Natural killer cell treated with Interleukin-12 subunit alpha and Interleukin-12 subunit beta and Interleukin-15 and Interleukin-18, amount 100 ng/mL, for 72 hours (primary cell): Measurements from ENCODE around the gene SPAG9. TPM values are rescaled to one million over a fixed set of nuclear protein-coding genes. Genes with fewer than 3 reads are reported as not detected.

Source experiments
- ATAC-seq, 2 donors: fragments of 150-1000 bp; cut with Tn5 transposase in 1 of 2; sonication (Bioruptor Pico), chemical (Tn5 transposase) in 1 of 2; 2 replicates each; pipeline ENCODE4 v1.10.0; 2021
- DNase-seq: peaks from one replicate; pipeline ENCODE4 v3.0.0; 2022; ENCODE audit warnings: low spot score
- H3K27ac Mint-ChIP-seq, 2 donors: 1 replicate in 1 of 2; 2 replicates in 1 of 2; pipeline ENCODE4 v1.8.0; 2022; ENCODE audit warnings: mixed read lengths in 2 of 2, mild to moderate bottlenecking in 1 of 2, moderate library complexity in 1 of 2
- H3K27me3 Mint-ChIP-seq, 2 donors: 1 replicate in 1 of 2; 2 replicates in 1 of 2; pipeline ENCODE4 v1.8.0; 2022; ENCODE audit warnings: mixed read lengths in 2 of 2
- H3K36me3 Mint-ChIP-seq: one replicate; pipeline ENCODE4 v1.8.0; 2022; ENCODE audit warnings: mixed read lengths
- H3K4me1 Mint-ChIP-seq, 2 donors: 1 replicate in 1 of 2; 2 replicates in 1 of 2; pipeline ENCODE4 v1.8.0; 2022; ENCODE audit warnings: low read depth in 2 of 2, mixed read lengths in 2 of 2, mild to moderate bottlenecking in 1 of 2
- H3K4me3 Mint-ChIP-seq: one replicate; pipeline ENCODE4 v1.8.0; 2022; ENCODE audit warnings: mixed read lengths
- H3K9me3 Mint-ChIP-seq: 2 replicates; pipeline ENCODE4 v1.8.0; 2022; ENCODE audit warnings: mixed read lengths
- total RNA-seq, 2 donors: library from RNA; stranded (reverse); gene quantifications; one replicate each; pipeline ENCODE4 v1.2.3, GENCODE V29; 2022

SPAG9 gene
- total RNA-seq, 2 donors from 2014 or later = 49.2 to 87.5 TPM

DNA sequence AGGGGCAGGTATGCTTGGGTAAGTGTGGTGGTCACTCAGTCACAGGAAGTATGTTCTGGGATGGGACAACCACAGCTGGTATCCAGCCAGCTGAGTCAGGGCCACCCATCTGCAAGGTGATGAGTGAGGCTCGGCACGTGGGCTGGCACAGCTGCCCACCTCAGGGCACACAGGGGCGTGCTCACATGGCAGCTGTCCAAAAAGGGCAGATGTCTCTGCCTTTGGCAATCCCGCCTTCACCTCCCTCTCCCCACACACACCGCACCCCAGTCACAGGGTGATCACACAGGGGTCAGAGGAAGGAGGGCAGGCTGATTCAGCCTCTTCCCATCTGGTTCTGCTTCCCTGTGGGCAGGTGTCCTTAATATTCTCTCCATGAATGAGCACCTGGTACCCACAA is 168.7 kb downstream of the SPAG9 start:
- H3K36me3 Mint-ChIP-seq = no peaks in the 10 kb centered on the region
- ATAC-seq = no peak
- H3K9me3 Mint-ChIP-seq = no peaks in the 10 kb centered on the region
- H3K4me1 Mint-ChIP-seq = peaks cover 9 to 16% of the 10 kb centered on the region in 2 donors
- H3K27me3 Mint-ChIP-seq = peaks cover 0 to 8% of the 10 kb centered on the region in 2 donors
- H3K27ac Mint-ChIP-seq = no peak overlapping the region
- no peak for DNase-seq
- H3K4me3 Mint-ChIP-seq = no peak overlapping the region

DNA sequence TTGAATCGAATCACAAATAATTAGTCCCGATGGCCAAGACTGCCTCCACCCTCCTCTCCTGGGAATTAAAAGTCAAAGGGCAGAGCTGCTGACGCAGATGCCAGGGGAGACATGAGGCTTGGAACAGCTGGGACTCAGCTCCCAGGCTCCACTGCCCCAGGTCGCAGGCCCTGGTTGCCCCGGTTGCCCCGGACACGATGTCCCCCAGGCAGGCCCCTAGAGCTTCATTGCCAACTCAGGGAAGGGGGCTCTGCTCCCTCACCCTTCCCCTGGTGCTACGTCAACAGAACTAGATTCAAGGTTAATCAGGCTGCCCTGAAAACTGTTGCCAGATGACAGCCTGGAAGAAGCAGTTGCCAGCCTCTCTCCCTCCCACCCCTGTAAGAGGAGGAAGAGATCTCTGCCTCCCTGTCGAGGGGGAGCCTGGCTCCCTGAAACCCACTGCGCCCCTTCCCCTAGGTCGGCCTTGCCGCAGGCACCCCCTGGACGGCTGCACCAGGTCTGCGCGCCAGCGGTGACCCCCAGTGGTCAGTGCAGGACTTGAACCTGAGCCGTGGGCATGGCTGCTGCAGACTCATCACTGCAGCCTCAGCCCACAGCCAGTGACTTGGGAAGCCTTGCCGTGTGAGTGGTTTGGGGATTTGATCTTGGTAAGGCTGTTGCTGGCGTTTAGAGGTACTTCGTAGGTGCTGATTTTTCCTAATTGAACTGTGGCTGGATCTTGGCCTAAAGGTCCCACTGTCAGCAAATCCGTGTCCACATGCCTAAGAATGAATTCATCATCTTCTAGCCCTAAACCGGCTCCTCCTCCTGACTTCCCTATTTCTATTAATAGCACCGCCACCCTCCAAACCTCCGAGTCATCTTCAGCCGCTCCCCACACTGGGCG is 170.4 kb downstream of the SPAG9 start:
- Mint-ChIP-seq H3K27ac (no peak overlapping the region), H3K4me3 (peak overlapping the region; percentile 2), H3K4me1 (peaks cover 13% of the 10 kb centered on the region in 2 donors), H3K9me3 (no peaks in the 10 kb centered on the region), H3K36me3 (no peaks in the 10 kb centered on the region), H3K27me3 (peaks cover 0 to 8% of the 10 kb centered on the region in 2 donors)
- ATAC-seq = peak; percentile 76 to 78
- no peak for DNase-seq

DNA sequence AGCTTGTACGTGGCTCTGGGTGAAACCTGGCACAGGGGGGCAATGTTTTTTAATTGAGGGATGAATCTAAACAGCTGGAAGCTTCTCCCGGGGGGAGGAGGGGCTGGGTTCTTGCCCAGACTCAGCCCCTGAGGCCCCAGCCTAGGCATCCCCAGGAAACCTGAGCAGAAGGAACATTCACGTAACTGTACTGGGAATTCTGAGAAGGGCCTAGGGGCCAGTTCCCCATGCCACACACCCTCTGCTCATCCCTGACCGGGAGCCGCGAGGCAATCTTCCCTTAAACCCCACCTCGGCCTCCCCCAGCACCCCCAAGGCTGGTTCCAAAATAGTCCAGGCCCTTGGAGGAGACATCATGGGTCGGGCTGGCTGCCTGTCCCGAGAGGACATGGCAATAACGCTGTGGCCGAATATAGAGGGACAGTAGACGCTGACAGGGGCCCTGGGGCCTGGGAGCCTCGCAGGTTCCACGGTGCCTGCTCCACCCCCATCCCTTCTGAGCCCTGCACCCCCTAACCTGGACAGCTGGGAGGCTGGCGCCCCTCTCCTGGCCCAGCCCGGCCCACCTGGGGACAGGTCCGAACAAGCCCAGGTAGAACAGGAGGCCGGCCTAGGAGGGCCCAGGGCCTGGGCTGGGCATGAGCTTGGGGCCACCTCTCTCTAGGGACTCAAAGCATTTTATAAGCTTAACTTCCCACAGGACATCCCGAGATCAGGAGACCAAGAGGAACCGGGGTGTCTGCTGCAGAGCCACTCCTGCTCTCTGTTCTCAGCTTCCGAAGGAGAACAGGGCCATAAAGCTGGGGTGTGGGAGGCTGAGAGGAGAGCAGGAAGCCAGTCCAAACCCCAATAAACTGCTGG is 171.3 kb downstream of the SPAG9 start:
- ATAC-seq = no peak
- no peak overlapping the region for H3K27ac Mint-ChIP-seq
- no peaks in the 10 kb centered on the region for H3K36me3 Mint-ChIP-seq
- no peaks in the 10 kb centered on the region for H3K9me3 Mint-ChIP-seq
- H3K27me3 Mint-ChIP-seq = peaks cover 0 to 8% of the 10 kb centered on the region in 2 donors
- no peak overlapping the region for H3K4me3 Mint-ChIP-seq
- H3K4me1 Mint-ChIP-seq = peaks cover 13% of the 10 kb centered on the region in 2 donors
- no peak for DNase-seq

DNA sequence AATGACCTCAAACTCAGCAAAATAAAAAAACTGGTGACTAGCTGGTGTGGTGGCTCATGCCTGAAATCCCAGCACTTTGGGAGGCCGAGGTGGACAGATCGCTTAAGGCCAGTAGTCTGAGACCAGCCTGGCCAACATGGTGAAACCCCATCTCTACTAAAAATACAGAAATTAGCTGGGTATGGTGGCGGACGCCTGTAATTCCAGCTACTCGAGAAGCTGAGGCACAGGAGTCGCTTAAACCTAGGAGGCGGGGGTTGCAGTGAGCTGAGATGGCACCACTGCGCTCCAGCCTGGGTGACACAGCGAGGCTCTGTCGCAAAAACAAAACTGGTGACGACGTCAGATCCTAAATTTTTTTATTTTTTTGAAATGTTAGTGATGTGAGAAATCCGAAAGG is 172.0 kb downstream of the SPAG9 start:
- DNase-seq = no peak
- Mint-ChIP-seq H3K4me1 (peaks cover 13% of the 10 kb centered on the region in 2 donors), H3K4me3 (no peak overlapping the region), H3K27ac (no peak overlapping the region), H3K36me3 (no peaks in the 10 kb centered on the region), H3K27me3 (peaks cover 0 to 8% of the 10 kb centered on the region in 2 donors), H3K9me3 (no peaks in the 10 kb centered on the region)
- ATAC-seq = no peak

DNA sequence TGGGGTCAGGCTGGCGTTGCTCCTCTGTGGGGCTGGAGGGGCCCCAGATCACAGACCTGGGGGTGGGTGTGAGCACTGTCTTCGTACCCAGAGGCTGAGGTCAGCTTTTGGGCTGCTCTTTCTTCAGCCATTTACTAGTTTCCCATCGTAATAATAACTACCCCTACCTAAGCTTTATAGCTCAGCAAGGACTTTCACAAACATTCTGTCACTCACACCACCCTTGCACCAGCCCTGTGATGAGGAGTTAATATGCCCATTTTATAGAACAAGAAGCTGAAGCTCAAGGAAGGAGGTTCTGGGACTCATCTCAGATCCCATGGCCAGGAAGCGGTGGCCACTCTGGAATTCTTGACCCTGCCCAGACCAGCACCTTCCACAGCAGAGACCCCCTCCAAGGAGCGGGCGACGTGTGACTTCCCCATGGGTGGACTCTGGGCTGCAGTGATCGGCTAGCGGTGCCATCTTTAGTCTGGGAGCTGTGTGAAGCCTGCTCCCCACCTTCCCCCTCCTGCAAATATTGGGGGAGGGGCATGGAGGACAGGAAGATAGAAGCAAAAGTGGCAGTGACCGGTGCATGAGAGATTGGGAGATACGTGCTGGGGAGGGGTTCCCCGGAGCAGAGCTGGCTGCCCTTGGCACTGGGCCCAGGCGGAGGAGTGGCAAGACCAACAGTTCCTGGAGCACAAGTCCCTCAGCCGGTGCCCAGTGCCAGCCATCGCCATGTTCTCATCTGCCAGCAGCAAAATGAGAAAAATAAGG is 172.7 kb downstream of the SPAG9 start:
- H3K4me1 Mint-ChIP-seq = peaks cover 13% of the 10 kb centered on the region in 2 donors
- no peak overlapping the region for H3K4me3 Mint-ChIP-seq
- DNase-seq (no peak), ATAC-seq (no peak)
- peaks cover 0 to 8% of the 10 kb centered on the region in 2 donors for H3K27me3 Mint-ChIP-seq
- no peaks in the 10 kb centered on the region for H3K9me3 Mint-ChIP-seq
- H3K27ac Mint-ChIP-seq = no peak overlapping the region
- H3K36me3 Mint-ChIP-seq = no peaks in the 10 kb centered on the region

DNA sequence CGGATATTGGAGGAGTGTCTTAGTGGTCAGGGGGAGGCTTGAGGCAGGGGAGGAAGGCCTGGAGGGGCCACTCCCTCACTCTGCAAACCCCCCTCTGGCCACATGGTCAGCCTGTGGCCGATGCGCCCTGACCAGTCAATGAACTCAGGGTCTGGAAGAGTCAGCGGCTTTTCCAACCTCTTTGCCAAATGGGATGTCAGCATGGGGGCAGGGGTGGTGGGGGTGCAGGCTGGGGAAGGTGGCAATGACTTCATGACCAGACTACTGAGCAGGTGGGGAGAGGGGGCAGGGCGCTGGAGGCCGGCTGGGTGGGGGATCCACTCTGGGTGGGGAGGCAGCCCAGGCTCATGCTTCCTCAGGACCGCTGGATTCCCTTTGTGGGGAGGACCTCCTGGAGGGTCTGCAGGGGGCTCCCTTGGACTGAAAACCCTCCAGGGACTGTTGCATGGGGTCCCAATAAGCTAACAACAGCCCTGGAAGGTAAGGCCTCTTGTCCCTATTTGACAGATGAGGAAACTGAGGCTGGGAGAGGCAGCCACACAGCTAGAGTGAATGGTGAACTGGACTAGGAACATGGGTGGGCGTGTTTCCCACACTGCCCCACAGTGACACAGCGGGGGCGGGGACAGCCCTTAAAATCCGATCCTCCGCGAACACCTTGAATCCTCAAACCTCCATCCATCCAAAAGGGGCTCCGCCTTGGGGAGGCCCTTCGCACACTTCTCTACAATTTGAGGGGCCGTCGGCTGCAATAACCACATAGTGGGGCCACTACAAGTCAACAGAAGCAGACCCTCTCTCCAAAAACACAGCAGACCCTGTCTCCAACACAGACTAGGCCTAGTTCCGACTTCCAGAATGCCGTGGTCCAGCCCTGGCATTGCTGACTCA is 173.5 kb downstream of the SPAG9 start:
- DNase-seq (no peak), ATAC-seq (no peak)
- H3K9me3 Mint-ChIP-seq = no peaks in the 10 kb centered on the region
- H3K27me3 Mint-ChIP-seq = peaks cover 0 to 10% of the 10 kb centered on the region in 2 donors
- no peak overlapping the region for H3K4me3 Mint-ChIP-seq
- H3K4me1 Mint-ChIP-seq = peaks cover 13 to 18% of the 10 kb centered on the region in 2 donors
- no peaks in the 10 kb centered on the region for H3K36me3 Mint-ChIP-seq
- peak overlapping the region in 1 of 2 donors; percentile 45 for H3K27ac Mint-ChIP-seq

DNA sequence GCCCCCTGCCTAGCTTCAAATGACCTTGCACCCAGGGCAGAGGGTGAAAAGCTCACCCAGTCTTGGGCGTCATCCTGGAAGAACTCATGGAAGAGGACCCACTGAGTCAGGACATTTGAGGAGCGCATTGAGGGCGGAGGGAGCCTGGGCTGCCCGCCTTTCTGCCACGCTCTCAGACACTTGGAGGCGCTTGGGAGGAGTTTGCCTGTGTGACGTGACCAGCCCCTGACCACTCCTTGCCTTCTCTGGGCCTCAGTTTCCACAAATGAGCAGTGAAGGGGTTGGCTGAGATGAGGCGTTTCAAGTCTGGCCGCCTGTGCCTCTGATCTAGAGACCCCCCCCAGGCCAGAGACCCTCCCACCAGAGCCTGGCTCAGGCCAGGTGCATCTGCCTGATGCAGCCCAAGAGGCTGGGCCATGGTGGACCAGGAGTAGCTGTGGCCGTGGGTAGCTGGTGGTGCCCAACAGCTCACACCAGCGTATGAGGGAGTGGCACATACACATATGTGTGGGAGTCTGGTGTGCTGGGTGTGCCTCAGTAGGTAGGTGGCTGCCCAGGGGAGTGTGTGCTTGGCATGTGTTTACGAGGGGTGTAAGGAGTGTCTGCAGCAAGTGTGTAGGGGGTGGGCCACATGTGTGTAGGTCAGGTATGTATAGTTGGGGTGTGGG is 174.3 kb downstream of the SPAG9 start:
- Mint-ChIP-seq H3K27ac (peak overlapping the region in 1 of 2 donors; percentile 45), H3K4me1 (peaks cover 13 to 18% of the 10 kb centered on the region in 2 donors), H3K4me3 (no peak overlapping the region), H3K27me3 (peaks cover 0 to 11% of the 10 kb centered on the region in 2 donors), H3K36me3 (no peaks in the 10 kb centered on the region), H3K9me3 (no peaks in the 10 kb centered on the region)
- DNase-seq (no peak), ATAC-seq (no peak)

DNA sequence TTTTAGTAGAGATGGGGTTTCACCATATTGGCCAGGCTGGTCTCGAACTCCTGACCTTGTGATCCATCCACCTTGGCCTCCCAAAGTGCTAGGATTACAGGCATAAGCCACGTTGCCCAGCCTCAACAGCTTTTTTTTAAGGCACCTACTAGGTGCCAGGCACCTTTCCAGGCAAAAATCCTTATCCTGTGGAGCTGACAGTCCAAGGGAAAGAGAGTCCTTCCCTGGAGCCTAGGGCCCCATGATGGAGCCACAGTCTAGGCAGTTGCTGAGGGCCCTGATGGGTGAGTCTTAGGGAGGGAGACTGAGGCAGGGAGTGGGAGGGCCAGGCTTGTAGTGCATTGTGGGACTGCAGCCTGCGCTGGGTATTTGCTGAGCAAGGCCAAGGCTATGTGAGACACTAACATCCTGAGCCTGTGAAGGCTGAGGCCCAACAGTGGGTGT is 174.9 kb downstream of the SPAG9 start:
- ATAC-seq (no peak), DNase-seq (no peak)
- peaks cover 11 to 17% of the 10 kb centered on the region in 2 donors for H3K4me1 Mint-ChIP-seq
- H3K27me3 Mint-ChIP-seq = peaks cover 0 to 10% of the 10 kb centered on the region in 2 donors
- no peaks in the 10 kb centered on the region for H3K9me3 Mint-ChIP-seq
- H3K36me3 Mint-ChIP-seq = no peaks in the 10 kb centered on the region
- no peak overlapping the region for H3K4me3 Mint-ChIP-seq
- peak overlapping the region in 1 of 2 donors; percentile 45 for H3K27ac Mint-ChIP-seq

DNA sequence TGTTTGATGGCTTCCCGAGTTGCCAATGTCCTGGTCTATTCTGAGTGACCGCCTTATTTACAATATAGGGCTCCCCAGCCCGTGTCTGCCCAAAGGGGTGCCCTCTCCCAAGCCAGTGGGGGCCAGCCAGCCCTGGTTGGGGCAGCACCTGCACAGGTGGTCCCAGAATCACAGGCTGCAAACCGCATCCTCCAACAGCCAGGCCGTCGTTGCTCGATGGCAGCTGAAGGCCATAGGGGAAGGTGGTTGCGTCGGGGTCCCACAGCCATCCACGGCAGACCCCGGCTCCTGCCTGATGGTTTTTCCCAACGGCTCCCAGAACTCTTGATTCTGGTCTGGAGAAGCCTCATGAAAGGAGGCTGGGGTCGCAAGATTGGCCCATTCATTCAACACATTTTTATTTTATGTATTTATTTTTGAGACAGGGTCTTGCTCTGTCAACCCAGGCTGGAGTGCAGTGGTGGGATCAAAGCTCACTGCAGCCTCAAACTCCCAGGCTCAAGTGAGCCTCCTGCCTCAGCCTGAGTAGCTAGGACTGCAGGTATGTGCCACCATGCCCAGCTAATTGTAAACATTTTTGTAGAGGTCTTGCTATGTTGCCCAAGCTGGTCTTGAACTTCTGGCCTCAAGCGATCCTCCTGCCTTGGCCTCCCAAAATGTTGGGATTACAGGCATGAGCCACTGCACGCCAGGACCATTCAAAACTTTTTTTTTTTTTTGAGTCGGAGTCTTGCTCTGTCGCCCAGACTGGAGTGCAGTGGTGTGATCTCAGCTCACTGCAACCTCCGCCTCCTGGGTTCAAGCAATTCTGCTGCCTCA is 175.6 kb downstream of the SPAG9 start:
- Mint-ChIP-seq H3K9me3 (no peaks in the 10 kb centered on the region), H3K27ac (no peak overlapping the region), H3K4me3 (peak overlapping the region; percentile 25)

DNA sequence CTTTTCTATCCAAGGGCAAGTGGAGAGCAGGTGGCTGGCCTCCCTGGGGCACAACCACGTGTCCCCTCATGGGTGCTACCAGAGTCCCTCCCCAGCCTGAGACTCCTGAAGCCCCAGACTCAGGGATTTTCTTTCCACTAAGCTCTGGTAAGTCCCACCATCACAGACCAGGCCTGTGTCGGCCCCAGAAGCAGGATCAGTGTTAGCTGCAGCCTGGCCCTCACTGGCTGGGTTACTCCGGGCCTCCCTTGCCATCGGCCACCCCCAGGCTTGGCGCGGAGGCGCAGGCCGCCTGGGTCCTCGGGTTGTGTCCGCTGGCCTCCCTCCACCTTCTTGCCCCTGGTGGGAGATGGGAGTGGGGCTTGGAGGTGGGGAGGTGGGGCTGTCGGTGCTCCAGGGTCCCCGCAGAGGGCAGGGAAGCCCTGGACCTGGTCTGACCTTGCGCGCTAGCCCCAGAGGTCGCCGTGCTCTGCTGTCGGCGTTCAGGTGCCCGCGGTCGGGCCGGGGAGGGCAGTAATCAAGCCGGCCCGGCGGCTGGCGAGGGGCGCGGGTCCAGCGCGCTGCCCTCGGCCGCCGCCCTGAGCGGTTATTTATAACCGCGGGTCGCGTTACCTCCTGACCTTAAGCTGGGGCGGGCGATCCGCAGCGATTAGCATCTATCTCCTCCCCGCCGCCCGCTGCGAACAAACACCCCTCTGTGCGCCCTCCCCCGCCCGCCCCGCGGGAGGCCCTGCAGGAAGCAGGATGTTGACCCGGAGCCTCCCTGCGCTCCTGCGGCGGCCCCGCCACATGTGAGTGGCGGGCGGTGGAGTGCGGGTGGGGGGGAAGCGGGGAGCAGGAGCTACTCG is 176.4 kb downstream of the SPAG9 start:
- Mint-ChIP-seq H3K4me3 (peak overlapping the region; percentile 72), H3K36me3 (no peaks in the 10 kb centered on the region), H3K27ac (peak overlapping the region in 1 of 2 donors; percentile 46), H3K4me1 (peaks cover 6 to 10% of the 10 kb centered on the region in 2 donors), H3K9me3 (no peaks in the 10 kb centered on the region), H3K27me3 (peaks cover 0 to 5% of the 10 kb centered on the region in 2 donors)
- DNase-seq = peak; percentile 81
- peak; percentile 87 to 89 for ATAC-seq

More for the DNA sequence above, 175.6 kb downstream of the SPAG9 start:
- DNase-seq (no peak), ATAC-seq (no peak)
- peaks cover 6 to 10% of the 10 kb centered on the region in 2 donors for H3K4me1 Mint-ChIP-seq
- peaks cover 0 to 5% of the 10 kb centered on the region in 2 donors for H3K27me3 Mint-ChIP-seq
- H3K36me3 Mint-ChIP-seq = no peaks in the 10 kb centered on the region

DNA sequence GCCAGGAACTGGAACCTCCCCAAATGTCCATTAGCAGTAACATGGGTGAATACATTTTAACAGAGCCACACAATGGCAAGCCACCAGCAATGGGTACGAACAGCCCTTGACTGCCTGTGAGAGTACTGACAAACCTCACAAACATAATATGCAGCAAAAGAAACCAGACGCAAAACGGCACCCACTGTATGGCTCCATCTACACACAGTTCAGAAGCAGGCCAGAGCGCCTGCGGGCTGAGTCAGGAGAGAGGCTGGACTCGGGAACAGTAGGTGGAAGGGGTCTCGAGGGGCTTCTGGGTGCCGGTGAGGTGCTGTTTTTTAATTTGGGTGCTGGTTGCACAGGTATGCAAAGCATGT is 177.1 kb downstream of the SPAG9 start:
- peaks cover 6 to 10% of the 10 kb centered on the region in 2 donors for H3K4me1 Mint-ChIP-seq
- no peak for ATAC-seq
- H3K36me3 Mint-ChIP-seq = no peaks in the 10 kb centered on the region
- peaks cover 0 to 5% of the 10 kb centered on the region in 2 donors for H3K27me3 Mint-ChIP-seq
- no peaks in the 10 kb centered on the region for H3K9me3 Mint-ChIP-seq
- H3K4me3 Mint-ChIP-seq = peak overlapping the region; percentile 72
- H3K27ac Mint-ChIP-seq = peak overlapping the region in 1 of 2 donors; percentile 46
- DNase-seq = no peak
